ENCODE results near the gene ATP6V1E1.
"Not testable (repeated sequence)": the region's sequence is repeated elsewhere in the genome, so short reads cannot be mapped to it uniquely, and the experiment has no call there.

Gene ATP6V1E1

DNA sequence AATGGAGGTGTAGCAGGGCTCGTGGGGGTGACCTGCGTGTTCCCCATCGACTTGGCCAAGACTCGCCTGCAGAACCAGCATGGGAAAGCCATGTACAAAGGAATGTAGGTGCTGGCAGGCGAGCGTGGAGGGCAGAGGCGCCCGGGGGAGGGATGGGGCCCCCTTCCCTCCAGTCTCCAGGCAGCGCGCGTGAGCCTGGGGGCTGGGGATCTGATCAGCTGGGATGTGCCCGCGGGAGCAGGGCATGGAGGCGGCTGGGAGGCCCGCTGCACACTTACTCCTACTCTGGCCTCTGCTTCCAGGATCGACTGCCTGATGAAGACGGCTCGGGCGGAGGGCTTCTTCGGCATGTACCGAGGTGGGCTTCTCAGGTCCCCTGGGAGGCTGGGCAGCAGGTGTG lies 47.5 kb downstream of the ATP6V1E1 start:
- no peak for DNase-seq (ENCODE audit: low read depth, low spot score)

GRCh38 chr22:17580441-17581031 lies 48.0 kb downstream of the ATP6V1E1 start:
- DNase-seq (ENCODE audit: low read depth, low spot score): peak; percentile 84

DNA sequence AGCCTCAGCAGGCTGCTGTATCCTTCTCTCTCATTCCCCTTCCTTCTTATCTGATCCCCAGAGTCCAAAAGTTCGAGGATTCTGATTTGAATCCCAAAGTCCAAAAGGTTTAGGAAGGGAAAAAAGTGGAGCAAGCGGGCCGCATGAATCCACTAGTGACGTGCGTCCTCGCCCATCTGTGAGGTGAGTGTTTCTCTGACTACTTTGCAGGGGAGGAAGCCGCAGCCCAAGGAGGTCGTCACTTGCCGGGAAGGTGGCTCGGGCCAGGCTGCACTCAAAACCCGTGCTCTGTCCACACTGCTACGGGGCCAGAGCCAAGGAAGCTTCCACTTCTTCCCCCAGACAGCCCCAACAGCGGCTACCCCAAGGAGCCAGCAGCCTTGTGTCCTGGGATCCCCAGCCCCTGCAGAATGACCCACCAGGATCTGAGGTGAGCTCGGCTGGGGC lies 49.0 kb downstream of the ATP6V1E1 start:
- peak; percentile 20 for DNase-seq (ENCODE audit: low read depth, low spot score)

GRCh38 chr22:17578136-17578754 lies 50.3 kb downstream of the ATP6V1E1 start:
- DNase-seq (ENCODE audit: low read depth, low spot score): no peak

- DNase-seq (ENCODE audit: low read depth, low spot score): peak; percentile 91
Observed at GRCh38 chr22:17576470-17576869, 52.1 kb downstream of the ATP6V1E1 start.

- no peak for DNase-seq (ENCODE audit: low read depth, low spot score)
Observed at GRCh38 chr22:17575681-17576080, 52.9 kb downstream of the ATP6V1E1 start.

- DNase-seq (ENCODE audit: low read depth, low spot score): no peak
Observed at GRCh38 chr22:17575151-17575550, 53.4 kb downstream of the ATP6V1E1 start.

GRCh38 chr22:17570851-17571631 lies 57.5 kb downstream of the ATP6V1E1 start:
- DNase-seq (ENCODE audit: low read depth, low spot score): peak; percentile 68

GRCh38 chr22:17569971-17570511 lies 58.5 kb downstream of the ATP6V1E1 start:
- peak; percentile 28 for DNase-seq (ENCODE audit: low read depth, low spot score)

DNA sequence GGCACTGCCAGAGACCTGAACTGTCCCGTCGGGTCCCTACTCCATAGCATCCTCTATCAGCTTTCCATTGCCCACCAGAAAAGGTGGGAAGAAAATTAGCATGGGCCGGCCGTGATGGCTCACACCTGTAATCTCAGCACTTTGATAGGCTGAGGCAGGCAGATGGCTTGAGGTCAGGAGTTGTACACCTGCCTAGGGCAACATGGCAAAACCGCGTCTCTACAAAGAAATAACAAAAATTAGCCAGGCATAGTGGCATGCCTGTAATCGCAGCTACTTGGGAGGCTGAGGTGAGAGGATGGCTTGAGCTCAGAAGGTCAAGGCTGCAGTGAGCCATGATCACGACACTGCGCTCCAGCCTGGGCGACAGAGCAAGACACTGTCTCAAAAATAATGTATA lies 61.8 kb downstream of the ATP6V1E1 start:
- DNase-seq (ENCODE audit: low read depth, low spot score): no peak

- DNase-seq (ENCODE audit: low read depth, low spot score): not testable (repeated sequence)
Observed at GRCh38 chr22:17566016-17566687, 62.4 kb downstream of the ATP6V1E1 start.

DNA sequence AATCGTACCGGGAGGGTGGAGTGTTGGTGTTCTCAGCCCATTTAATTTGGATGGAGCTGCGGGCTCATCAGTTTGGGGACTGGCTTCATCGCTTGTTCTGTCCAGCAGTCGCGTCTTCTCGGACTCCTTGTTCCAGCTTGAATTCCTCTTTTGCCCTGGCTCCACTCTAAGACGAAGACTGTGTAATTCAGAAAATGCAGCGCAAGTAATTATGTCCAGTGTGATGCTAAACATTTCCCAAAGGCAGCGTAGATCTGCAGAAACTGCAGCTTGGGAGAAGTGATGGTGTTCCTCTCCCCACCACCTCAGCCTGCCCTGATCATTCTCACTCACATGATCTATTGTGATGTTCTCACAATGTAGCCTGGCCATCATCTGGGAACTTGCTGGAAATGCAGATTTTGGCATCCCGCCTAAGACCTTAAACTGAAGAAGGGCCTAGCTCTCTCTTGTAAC lies 64.6 kb downstream of the ATP6V1E1 start:
- no peak for DNase-seq (ENCODE audit: low read depth, low spot score)

- DNase-seq (ENCODE audit: low read depth, low spot score): peak; percentile 59
Observed at GRCh38 chr22:17562906-17563870, 65.4 kb downstream of the ATP6V1E1 start, which contains the start of gene SLC25A18. TSS of gene SLC25A18 (plus strand) at chr22:17563498. CDS start at chr22:17579945, 16,447 bp downstream.

GRCh38 chr22:17559188-17559587 lies 69.4 kb downstream of the ATP6V1E1 start:
- DNase-seq (ENCODE audit: low read depth, low spot score): no peak

- no peak for DNase-seq (ENCODE audit: low read depth, low spot score)
Observed at GRCh38 chr22:17554814-17555213, 73.7 kb downstream of the ATP6V1E1 start.

DNA sequence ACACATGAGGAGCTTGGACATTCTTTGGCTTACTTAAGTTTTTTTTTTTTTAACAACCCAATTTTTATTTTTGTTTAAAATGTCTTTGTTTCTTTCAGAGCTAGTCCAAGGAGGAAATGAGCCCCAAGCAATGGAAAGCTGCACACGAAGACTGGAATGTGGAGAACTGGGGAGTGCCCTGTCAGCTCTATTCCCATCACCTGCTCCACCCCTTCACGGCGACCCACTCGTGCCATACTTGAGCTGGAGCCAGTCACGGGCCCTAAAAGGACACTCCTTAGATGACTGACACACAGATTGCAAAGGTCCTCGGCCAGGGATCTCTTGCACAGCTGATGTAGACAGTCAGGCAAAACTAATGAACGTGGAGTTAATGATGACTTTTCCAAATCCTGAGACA lies 75.8 kb downstream of the ATP6V1E1 start:
- no peak for DNase-seq (ENCODE audit: low read depth, low spot score)

GRCh38 chr22:17549655-17550054 lies 78.9 kb downstream of the ATP6V1E1 start:
- DNase-seq (ENCODE audit: low read depth, low spot score): no peak

GRCh38 chr22:17549183-17549582 lies 79.4 kb downstream of the ATP6V1E1 start:
- no peak for DNase-seq (ENCODE audit: low read depth, low spot score)

DNA sequence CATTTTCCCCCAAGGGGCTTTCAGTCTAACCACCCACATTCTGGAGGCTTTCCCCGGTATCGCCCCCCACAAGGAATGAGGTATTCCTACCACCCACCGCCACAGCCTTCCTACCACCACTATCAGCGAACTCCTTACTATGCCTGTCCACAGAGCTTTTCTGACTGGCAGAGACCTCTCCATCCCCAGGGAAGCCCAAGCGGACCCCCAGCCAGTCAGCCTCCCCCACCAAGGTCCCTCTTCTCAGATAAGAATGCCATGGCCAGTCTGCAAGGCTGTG lies 79.9 kb downstream of the ATP6V1E1 start:
- no peak for DNase-seq (ENCODE audit: low read depth, low spot score)

DNA sequence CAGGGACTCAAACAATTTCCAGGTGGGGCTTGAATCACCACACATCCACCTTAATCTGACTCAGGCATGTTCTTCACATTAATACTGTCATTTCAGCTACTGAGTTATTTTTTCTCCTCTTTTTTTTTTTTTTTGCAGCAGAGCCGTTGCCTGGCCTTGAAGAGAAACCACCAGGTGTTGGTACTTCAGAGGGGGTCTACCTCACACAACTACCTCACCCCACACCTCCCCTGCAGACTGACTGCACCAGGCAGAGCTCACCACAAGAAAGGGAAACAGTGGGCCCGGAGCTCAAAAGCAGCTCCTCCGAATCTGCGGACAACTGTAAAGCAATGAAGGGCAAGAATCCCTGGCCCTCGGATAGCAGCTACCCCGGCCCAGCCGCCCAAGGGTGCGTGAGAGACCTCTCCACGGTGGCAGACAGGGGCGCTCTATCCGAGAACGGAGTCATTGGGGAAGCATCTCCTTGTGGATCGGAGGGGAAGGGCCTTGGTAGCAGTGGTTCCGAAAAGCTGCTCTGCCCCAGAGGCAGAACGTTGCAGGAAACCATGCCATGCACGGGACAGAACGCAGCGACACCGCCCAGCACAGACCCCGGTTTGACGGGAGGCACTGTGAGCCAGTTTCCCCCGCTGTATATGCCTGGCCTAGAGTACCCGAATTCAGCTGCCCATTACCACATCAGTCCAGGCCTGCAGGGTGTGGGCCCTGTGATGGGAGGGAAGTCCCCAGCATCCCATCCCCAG lies 80.4 kb downstream of the ATP6V1E1 start:
- DNase-seq (ENCODE audit: low read depth, low spot score): no peak
